ENCODE results near the gene PRLR. TPM values are rescaled to one million over a fixed set of nuclear protein-coding genes. Genes with fewer than 3 reads are reported as not detected.

Gene PRLR
- total and polyA plus RNA-seq, 10 of the 15 experiments (the other 5 are each of a cell fraction or from before 2014, with no cell fraction given) = 0.03 to 8.1 (median 0.20) TPM

DNA sequence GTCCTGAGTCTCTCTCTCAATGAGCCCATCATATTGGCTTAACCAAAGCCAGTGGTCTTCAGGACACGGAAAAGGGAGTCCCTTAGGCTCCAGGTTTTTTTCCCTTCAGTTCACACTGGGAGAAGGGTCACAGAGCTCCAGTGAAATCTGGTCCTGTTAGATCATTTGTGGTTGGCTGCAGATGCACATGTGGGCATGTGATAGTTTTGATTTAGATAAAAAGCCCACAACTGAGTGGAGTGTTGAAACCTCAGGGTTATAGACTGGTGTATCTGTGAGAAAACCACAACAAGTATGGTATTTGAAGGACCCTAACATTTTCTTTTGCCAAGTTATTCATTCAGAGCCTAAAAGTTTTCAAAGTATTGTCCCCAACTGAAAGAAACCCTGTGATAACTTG is 46.7 kb downstream of the PRLR start (continued):
- TF ChIP-seq RAD51 (IDR thresholded peaks at IDR 0.05) (peak; percentile 43; the same call in 1 of the 2 replicates), DPF2 (IDR thresholded peaks at IDR 0.05) (peak; percentile 19; the same call in 1 of the 2 replicates), BHLHE40 (IDR thresholded peaks at IDR 0.05; ENCODE audit: borderline replicate concordance in 1 of 2, low read depth in 2 of 2, low read length in 1 of 2) (peak in 1 of 2 experiments; percentile 46; a peak in 2 of 4 replicates), MTA2 (IDR thresholded peaks at IDR 0.05; ENCODE audit: low read depth) (0 out of 2 replicates have a peak, but pooled peaks have one; percentile 50)

- Histone ChIP-seq H4K20me1 (ENCODE audit: control insufficient read depth, insufficient read depth) (no peaks in the 10 kb centered on the region), H3K36me3 (ENCODE audit: control insufficient read depth in 2 of 2, insufficient read depth in 2 of 2, low read length in 1 of 2) (no peaks in the 10 kb centered on the region), H3K79me2 (ENCODE audit: control insufficient read depth, insufficient read depth, low read length) (no peaks in the 10 kb centered on the region), H3K4me3 (no peak overlapping the region), H3K27me3 (replicated peaks in 1 of 2; ENCODE audit: control insufficient read depth in 2 of 2, insufficient read depth in 2 of 2, low read length in 1 of 2) (no peaks in the 10 kb centered on the region), H3K9me3 (replicated peaks; ENCODE audit: control insufficient read depth, insufficient read depth, low read length) (no peaks in the 10 kb centered on the region), H3K27ac (ENCODE audit: control insufficient read depth, insufficient read depth) (no peak overlapping the region), H3K4me1 (ENCODE audit: control insufficient read depth, insufficient read depth, low read length) (no peaks in the 10 kb centered on the region), H2AFZ (ENCODE audit: control insufficient read depth, low read depth, low read length) (no peak overlapping the region), H3K9ac (ENCODE audit: control insufficient read depth, insufficient read depth, low read length) (no peak overlapping the region), H3K4me2 (ENCODE audit: control insufficient read depth, insufficient read depth) (no peak overlapping the region)
- POLR2A ChIA-PET = interaction anchor here (0.6 kb wide), 1 partner anchor 88 kb away, joined by 3 read pairs; no protein-coding TSS in a partner anchor
- intact Hi-C loops (cut with micrococcal nuclease; ENCODE audit: unreplicated experiment) = loop anchor here (1.0 kb wide), 1 partner anchor 94 kb away; no protein-coding TSS in a partner anchor
- ATAC-seq (peak; percentile 91), FAIRE-seq (no peak), DNase-seq (ENCODE audit: low read depth, low spot score) (peak; percentile 27)
- CTCF ChIA-PET = interaction anchor here (0.7 to 6.2 kb wide), 23 partner anchors 11 to 416 kb away, joined by 3 to 91 read pairs (median 4); no protein-coding TSS in a partner anchor
- no peak for TF ChIP-seq PML (IDR thresholded peaks at IDR 0.05; ENCODE audit: low read length)
- peak; percentile 62 for TF ChIP-seq RAD21 (IDR thresholded peaks at IDR 0.05; ENCODE audit: insufficient read depth, low read depth, low read length)
- no peak for TF ChIP-seq IKZF1 (conservative IDR thresholded peaks at IDR 0.05)
- TF ChIP-seq SUPT20H (IDR thresholded peaks at IDR 0.05; ENCODE audit: borderline replicate concordance, control insufficient read depth, low read depth, low read length) = no peak
- TF ChIP-seq DPF2 (IDR thresholded peaks at IDR 0.05) = peak; percentile 53; the same call in 1 of the 2 replicates
- peak; percentile 63; the same call in 1 of the 2 replicates for TF ChIP-seq SMC3 (IDR thresholded peaks at IDR 0.05; ENCODE audit: borderline replicate concordance, low read length)
- 0 out of 2 replicates have a peak, but pooled peaks have one; percentile 50 for TF ChIP-seq SMARCA5 (IDR thresholded peaks at IDR 0.05)
- TF ChIP-seq CUX1 (IDR thresholded peaks at IDR 0.05; ENCODE audit: insufficient replicate concordance, low read depth, low read length) = no peak
- TF ChIP-seq, protein P1, sequence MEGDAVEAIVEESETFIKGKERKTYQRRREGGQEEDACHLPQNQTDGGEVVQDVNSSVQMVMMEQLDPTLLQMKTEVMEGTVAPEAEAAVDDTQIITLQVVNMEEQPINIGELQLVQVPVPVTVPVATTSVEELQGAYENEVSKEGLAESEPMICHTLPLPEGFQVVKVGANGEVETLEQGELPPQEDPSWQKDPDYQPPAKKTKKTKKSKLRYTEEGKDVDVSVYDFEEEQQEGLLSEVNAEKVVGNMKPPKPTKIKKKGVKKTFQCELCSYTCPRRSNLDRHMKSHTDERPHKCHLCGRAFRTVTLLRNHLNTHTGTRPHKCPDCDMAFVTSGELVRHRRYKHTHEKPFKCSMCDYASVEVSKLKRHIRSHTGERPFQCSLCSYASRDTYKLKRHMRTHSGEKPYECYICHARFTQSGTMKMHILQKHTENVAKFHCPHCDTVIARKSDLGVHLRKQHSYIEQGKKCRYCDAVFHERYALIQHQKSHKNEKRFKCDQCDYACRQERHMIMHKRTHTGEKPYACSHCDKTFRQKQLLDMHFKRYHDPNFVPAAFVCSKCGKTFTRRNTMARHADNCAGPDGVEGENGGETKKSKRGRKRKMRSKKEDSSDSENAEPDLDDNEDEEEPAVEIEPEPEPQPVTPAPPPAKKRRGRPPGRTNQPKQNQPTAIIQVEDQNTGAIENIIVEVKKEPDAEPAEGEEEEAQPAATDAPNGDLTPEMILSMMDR (IDR thresholded peaks at IDR 0.05 in 2 of 3, conservative IDR thresholded peaks at IDR 0.05 in 1 of 3; ENCODE audit: control insufficient read depth in 2 of 3, extremely low read depth in 1 of 3, insufficient read depth in 1 of 3, low read depth in 3 of 3, low read length in 3 of 3) = peak; percentile 59 to 69 (median 63)
- in situ Hi-C loops (cut with MboI) = loop anchor here (5.0 kb wide), 1 partner anchor 91 kb away; no protein-coding TSS in a partner anchor
- WGBS (ENCODE audit: insufficient coverage, insufficient replicate concordance, low lambda C conversion rate, missing lambda C conversion rate) = 45% methylated on average over 7 of the region's 7 CpGs
- RAD21 ChIA-PET (ENCODE audit: unreplicated experiment) = interaction anchor here (0.8 to 2.2 kb wide), 14 partner anchors 11 to 444 kb away, joined by 3 to 7 read pairs (median 4); partner anchors contain the start of gene PRLR
- no TSS peak for BruUV-seq (replicated peaks)
- SMC1A ChIA-PET (ENCODE audit: uncharacterized antibody, unreplicated experiment) = interaction anchor here (0.6 to 5.4 kb wide), 21 partner anchors 8 to 299 kb away, joined by 3 to 33 read pairs (median 4); no protein-coding TSS in a partner anchor
These were observed 47.3 kb downstream of the PRLR start for GRCh38 chr5:35182910-35183535.
